Colonic mucosa (tissue), 4 donors: Measurements from ENCODE around the gene ALDH6A1. TPM values are rescaled to one million over a fixed set of nuclear protein-coding genes. Genes with fewer than 3 reads are reported as not detected.

ENCODE experiments used
- DNase-seq: peaks from one replicate; pipeline ENCODE4 v3.0.0-alpha.2; 2020
- H3K27ac ChIP-seq: fragments of 200-600 bp; one replicate; pipeline ENCODE4 v1.8.0; 2021
- H3K27me3 ChIP-seq: fragments of 200-600 bp; one replicate; pipeline ENCODE4 v1.8.0; 2021
- H3K36me3 ChIP-seq: fragments of 200-600 bp; one replicate; pipeline ENCODE4 v1.8.0; 2021
- H3K4me1 ChIP-seq: fragments of 200-600 bp; one replicate; pipeline ENCODE4 v1.8.0; 2021; ENCODE audit warnings: mild to moderate bottlenecking
- H3K4me3 ChIP-seq: fragments of 200-600 bp; one replicate; pipeline ENCODE4 v1.8.0; 2021
- H3K9ac ChIP-seq, 2 donors: one replicate each; pipeline ENCODE4 v1.7.0; 2013; ENCODE audit warnings: control low read depth in 2 of 2, low read depth in 2 of 2, low read length in 2 of 2
- H3K9me3 ChIP-seq: fragments of 200-600 bp; one replicate; pipeline ENCODE4 v1.8.0; 2021
- CTCF ChIP-seq: fragments of 200-600 bp; IDR thresholded peaks from one replicate; pipeline ENCODE4 v1.8.0; 2022; ENCODE audit warnings: antibody characterized with exemption, mild to moderate bottlenecking
- intact Hi-C: fragments of 100-400 bp; cut with DNase I; formaldehyde crosslinking; loops from one replicate; pipeline ENCODE4 v1.14.1; 2022
- total RNA-seq, 2 donors: library from RNA; stranded (reverse); fragmentation: NEBNext Ultra II Directional in 1 of 2; extraction: Animal tissue kit (Norgen Biotek cat#: 25700) in 1 of 2; gene quantifications; one replicate each; pipeline ENCODE4 v1.2.1, GENCODE V29; 2021
- donor health status: healthy.
- donor health status: DM: no; HTN: no; CAD: no.
- donor health status: DM: no; HTN: no; CAD: no.

The ALDH6A1 gene
- total RNA-seq, 2 donors from 2014 or later = 29.6 to 47.9 TPM

- Histone ChIP-seq H3K9ac (no peak overlapping the region), H3K27ac (no peak overlapping the region), H3K4me1 (no peaks in the 10 kb centered on the region), H3K4me3 (no peak overlapping the region), H3K9me3 (no peaks in the 10 kb centered on the region), H3K27me3 (no peaks in the 10 kb centered on the region), H3K36me3 (no peaks in the 10 kb centered on the region)
- intact Hi-C loops = no loop called here
- DNase-seq = no peak
- TF ChIP-seq CTCF = no peak
Observed at GRCh38 chr14:74064883-74065282, 19.4 kb downstream of the ALDH6A1 start.

GRCh38 chr14:74064426-74064825 lies 19.8 kb downstream of the ALDH6A1 start:
- intact Hi-C loops = no loop called here
- no peaks in the 10 kb centered on the region for H3K4me1 ChIP-seq
- no peak overlapping the region for H3K4me3 ChIP-seq
- no peaks in the 10 kb centered on the region for H3K9me3 ChIP-seq
- DNase-seq = no peak
- H3K27me3 ChIP-seq = no peaks in the 10 kb centered on the region
- no peak overlapping the region for H3K27ac ChIP-seq
- H3K9ac ChIP-seq = no peak overlapping the region
- no peaks in the 10 kb centered on the region for H3K36me3 ChIP-seq
- no peak for TF ChIP-seq CTCF

- H3K9ac ChIP-seq = no peak overlapping the region
- H3K27me3 ChIP-seq = no peaks in the 10 kb centered on the region
- no peaks in the 10 kb centered on the region for H3K36me3 ChIP-seq
- intact Hi-C loops = no loop called here
- H3K4me3 ChIP-seq = no peak overlapping the region
- no peaks in the 10 kb centered on the region for H3K9me3 ChIP-seq
- no peak for TF ChIP-seq CTCF
- H3K4me1 ChIP-seq = no peaks in the 10 kb centered on the region
- DNase-seq = no peak
- H3K27ac ChIP-seq = no peak overlapping the region
Observed at GRCh38 chr14:74062809-74063150, 21.5 kb downstream of the ALDH6A1 start.

DNA sequence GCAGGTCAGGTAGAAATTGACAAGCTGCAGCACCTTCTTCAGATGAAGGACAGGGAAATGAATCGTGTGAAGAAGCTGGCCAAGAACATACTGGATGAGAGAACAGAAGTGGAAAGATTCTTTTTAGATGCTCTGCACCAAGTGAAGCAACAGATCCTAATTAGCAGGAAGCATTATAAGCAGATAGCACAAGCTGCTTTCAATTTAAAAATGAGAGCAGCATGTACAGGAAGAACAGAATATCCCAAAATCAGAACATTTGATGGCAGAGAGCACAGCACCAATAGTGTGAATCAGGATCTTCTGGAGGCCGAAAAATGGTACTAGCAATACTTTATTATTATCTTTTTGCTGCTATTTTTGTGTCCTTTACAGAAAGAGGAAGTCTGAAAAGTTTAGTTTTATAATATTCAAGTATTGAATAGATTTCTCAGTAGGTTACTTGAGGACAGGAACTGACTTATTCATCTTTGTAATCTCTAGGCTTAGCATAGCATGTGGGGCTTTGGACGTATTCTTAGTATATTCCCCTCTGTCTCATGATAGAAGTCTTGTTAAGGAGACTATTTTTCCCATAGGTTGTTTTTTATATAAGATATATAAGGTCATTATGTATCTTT lies 34.3 kb downstream of the ALDH6A1 start:
- no peaks in the 10 kb centered on the region for H3K9me3 ChIP-seq
- H3K9ac ChIP-seq = no peak overlapping the region
- intact Hi-C loops = no loop called here
- H3K4me1 ChIP-seq = no peaks in the 10 kb centered on the region
- no peak overlapping the region for H3K27ac ChIP-seq
- no peaks in the 10 kb centered on the region for H3K36me3 ChIP-seq
- no peak for TF ChIP-seq CTCF
- no peaks in the 10 kb centered on the region for H3K27me3 ChIP-seq
- no peak for DNase-seq
- no peak overlapping the region for H3K4me3 ChIP-seq

GRCh38 chr14:74048281-74048680 lies 36.0 kb downstream of the ALDH6A1 start:
- intact Hi-C loops = no loop called here
- no peaks in the 10 kb centered on the region for H3K36me3 ChIP-seq
- H3K4me1 ChIP-seq = no peaks in the 10 kb centered on the region
- no peaks in the 10 kb centered on the region for H3K27me3 ChIP-seq
- DNase-seq = no peak
- no peak overlapping the region for H3K27ac ChIP-seq
- H3K4me3 ChIP-seq = no peak overlapping the region
- H3K9ac ChIP-seq = no peak overlapping the region
- TF ChIP-seq CTCF = no peak
- H3K9me3 ChIP-seq = no peaks in the 10 kb centered on the region
